WI38 (cell line): ENCODE results near the gene THEM5.
"Not testable (repeated sequence)": the region's sequence is repeated elsewhere in the genome, so short reads cannot be mapped to it uniquely, and the experiment has no call there.

Source experiments
- H3K4me3 ChIP-seq: 2 replicates; pipeline ENCODE4 v1.5.1; 2011; ENCODE audit warnings: low read depth, mild to moderate bottlenecking, control low read depth, low read length
- CTCF ChIP-seq: IDR thresholded peaks from 2 replicates; pipeline ENCODE4 v1.5.1; 2012; ENCODE audit warnings: low read depth, mild to moderate bottlenecking, control low read depth, low read length

THEM5 gene, protein sequence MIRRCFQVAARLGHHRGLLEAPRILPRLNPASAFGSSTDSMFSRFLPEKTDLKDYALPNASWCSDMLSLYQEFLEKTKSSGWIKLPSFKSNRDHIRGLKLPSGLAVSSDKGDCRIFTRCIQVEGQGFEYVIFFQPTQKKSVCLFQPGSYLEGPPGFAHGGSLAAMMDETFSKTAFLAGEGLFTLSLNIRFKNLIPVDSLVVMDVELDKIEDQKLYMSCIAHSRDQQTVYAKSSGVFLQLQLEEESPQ

DNA sequence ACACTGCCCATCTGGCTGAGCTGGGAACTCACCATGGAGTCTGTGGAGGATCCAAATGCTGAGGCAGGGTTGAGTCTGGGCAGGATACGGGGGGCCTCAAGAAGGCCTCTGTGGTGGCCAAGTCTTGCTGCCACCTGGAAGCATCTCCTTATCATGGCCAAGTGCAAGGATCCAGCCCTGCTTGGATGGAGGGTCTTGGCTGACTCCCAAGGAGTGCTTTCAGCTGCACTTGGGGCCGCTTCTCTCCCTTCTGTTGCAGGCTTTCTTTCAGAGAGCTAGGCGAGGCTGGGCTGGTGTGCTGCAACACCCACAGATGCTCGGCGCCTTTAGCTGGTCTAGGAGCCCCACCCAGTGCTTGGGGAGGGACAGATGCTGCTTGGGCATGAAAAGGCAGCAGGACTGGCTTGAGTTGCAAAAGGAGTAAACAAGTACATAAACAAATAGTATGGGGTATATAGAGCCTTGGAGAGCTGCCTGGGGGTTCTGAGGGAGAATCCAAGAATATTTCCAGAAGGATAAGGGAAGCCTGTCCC lies at the start of gene THEM5:
Gene THEM5 (minus strand): TSS at position 302 of the 533 bp plus-strand sequence. CDS start 147 bp downstream, at position 155.
- H3K4me3 ChIP-seq: no peak within 1 kb of the TSS
- TF ChIP-seq CTCF: no peak

- TF ChIP-seq CTCF: no peak
- no peak overlapping the region for H3K4me3 ChIP-seq
Observed at GRCh38 chr1:151902858-151903257, 49.3 kb upstream of the THEM5 start.

GRCh38 chr1:151900804-151901203 lies 47.3 kb upstream of the THEM5 start:
- not testable (repeated sequence) for H3K4me3 ChIP-seq

DNA sequence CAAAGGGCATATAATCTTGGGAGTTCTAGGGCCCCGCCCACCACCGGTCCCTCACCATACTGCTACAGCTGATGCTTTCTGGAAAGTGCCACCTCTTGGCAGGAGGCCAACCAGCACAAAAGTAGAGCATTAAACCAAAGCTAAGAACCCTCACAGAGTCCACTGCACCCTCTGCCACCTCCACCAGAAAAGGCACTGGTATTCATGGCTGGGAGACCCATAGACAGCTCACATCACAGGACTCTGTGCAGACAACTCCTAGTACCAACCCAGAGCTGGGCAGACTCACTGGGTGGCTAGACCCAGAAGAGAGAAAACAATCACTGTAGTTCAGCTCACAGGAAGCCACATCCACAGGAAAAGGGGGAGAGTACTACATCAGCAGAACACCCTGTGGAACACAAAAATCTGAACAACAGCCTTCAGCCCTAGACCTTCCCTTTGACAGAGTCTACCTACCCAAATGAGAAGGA lies 45.0 kb upstream of the THEM5 start:
- H3K4me3 ChIP-seq: no peak overlapping the region

GRCh38 chr1:151897991-151898431 lies 44.5 kb upstream of the THEM5 start:
- no peak for TF ChIP-seq CTCF
- no peak overlapping the region for H3K4me3 ChIP-seq

More for the DNA sequence above, 45.0 kb upstream of the THEM5 start:
- no peak for TF ChIP-seq CTCF

DNA sequence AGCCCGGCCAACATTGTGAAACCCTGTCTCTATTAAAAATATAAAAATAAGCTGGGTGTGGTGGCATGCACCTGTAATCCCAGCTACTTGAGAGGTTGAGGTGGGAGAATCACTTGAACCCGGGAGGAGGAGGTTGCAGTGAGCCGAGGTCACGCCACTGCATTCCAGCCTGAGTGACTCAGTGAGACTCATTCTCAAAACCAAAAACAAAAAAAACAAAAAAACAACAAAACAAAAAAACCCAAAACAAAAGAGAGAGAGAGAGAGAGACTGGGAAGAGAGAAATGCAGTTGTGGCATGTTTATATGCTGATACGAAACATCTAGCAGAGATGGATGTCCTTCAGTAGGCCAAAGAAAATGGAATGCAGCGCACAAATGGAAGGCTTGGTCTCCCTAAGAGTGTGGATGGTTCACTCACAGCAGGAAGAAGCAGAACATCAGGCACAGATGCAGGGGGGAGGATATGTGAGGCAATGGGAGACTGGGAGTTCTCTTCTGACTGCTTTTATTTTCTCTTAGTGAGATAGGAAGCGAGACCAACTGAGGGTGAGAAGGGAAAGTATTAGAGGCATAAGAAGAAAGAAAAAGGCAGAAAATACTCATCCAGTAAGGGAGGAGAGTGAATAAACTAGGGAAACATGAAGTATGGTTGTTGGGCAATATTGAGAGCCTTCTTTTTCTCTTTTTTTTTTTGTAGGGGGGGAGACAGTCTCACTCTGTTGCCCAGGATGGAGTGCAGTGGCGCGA lies 39.8 kb upstream of the THEM5 start:
- TF ChIP-seq CTCF: no peak
- no peak overlapping the region for H3K4me3 ChIP-seq

DNA sequence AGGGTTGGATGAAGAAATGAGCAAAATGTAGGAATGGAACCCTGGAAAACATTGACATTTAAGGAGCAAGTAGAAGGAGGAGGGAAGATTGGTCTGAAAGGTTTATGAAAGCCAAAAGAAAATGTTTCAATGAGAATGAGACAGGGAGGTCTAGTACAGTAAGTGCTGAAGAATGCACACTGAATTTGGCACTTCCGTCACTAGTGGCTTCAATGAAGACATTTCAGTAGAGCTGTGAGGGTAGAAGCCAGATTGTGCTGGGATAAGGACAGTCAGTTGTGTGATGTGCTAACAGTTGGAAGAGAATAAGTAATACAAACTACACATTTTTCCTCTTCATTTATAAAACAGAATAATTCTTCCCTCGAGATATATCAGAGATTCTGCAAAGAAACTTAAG lies 38.7 kb upstream of the THEM5 start:
- no peak for TF ChIP-seq CTCF
- H3K4me3 ChIP-seq: no peak overlapping the region
